HS-5 (cell line): ENCODE results near the gene PRKCD.
"Not testable (repeated sequence)": the region's sequence is repeated elsewhere in the genome, so short reads cannot be mapped to it uniquely, and the experiment has no call there.

Experiments
- DNase-seq: peaks from one replicate; pipeline ENCODE4 v3.0.0-alpha.2; 2012; ENCODE audit warnings: low read depth

Gene PRKCD

GRCh38 chr3:53139906-53140846, 20.8 kb upstream of the PRKCD start:
- DNase-seq = no peak

GRCh38 chr3:53140847-53141845, 19.9 kb upstream of the PRKCD start:
- DNase-seq = peak; percentile 42

- no peak for DNase-seq
Measured at GRCh38 chr3:53142986-53143385, 18.0 kb upstream of the PRKCD start.

GRCh38 chr3:53144446-53144845, 16.6 kb upstream of the PRKCD start:
- DNase-seq = no peak

- no peak for DNase-seq
Measured at GRCh38 chr3:53144862-53145712, 15.9 kb upstream of the PRKCD start.

DNA sequence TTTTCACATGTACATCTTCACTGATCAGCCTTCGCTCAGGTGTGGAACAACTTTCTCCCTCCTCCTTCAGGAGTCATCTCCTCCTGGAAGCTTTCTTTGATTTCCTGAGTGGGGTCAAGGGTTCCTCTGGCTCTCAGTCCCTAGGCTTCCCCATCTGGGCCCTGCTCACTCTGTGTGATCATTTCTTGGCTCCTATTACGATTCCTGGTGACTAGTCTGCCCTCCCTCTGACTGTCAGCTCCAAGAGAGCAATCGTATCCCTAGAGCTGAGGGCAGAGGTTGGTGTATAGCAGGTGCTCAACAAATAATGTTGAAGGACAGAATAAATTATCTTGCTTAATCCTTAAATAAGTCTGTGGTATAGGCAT, 15.3 kb upstream of the PRKCD start:
- DNase-seq = no peak

DNA sequence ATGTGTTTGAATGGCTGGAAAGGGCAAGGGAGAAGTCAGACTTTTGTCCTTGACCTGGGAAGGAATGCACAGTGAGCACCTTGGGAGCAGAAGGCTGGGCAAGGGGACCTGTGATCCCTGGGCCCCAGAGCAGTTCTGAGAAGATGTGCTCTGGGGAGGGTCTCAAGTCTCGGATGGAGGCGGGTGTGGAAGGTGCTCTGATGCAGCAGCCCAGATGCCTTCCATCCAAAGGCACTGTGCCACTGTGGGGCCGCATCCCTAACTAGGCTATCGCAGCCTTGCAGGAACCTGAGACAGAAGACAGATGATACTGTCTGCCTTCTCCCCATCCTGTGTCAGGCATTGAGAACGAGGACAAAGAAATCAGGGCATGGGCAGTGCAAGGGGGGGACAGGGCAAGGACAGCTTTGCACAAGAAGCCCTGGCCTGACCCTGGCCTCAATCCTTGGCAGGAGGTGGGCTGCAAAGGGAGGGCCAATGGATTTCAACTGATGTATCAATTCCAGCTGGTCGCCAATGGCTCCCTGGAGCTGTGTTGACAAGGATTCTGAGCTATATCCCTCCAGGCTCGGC, 14.6 kb upstream of the PRKCD start:
- DNase-seq = no peak

- DNase-seq = no peak
Measured at GRCh38 chr3:53147151-53147902, 13.7 kb upstream of the PRKCD start.

DNA sequence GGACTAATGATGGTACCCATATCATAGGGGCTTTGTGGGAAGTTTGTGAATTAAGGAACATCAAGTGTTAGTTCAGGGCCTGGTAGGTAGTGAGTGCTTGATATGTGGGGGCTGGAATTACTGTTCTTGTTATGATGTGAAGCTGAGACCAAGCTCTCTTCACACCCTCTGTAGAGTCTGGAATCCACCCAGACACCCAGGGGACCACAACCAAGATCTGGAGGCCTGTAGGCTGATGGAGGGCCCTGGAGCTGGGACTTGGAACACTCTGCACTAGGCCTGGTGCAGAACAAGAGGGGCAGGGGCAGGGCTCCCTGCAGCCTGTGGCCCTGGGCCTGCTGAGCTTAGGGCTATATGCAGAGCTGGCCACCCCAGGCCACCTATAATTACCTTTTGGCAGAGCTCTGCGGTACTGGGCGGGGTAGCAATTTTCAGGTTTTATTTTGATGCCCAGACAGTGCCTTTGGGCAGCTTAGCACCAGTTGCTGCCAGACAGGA, 13.1 kb upstream of the PRKCD start:
- no peak for DNase-seq

GRCh38 chr3:53149006-53149690, 11.9 kb upstream of the PRKCD start:
- no peak for DNase-seq

DNA sequence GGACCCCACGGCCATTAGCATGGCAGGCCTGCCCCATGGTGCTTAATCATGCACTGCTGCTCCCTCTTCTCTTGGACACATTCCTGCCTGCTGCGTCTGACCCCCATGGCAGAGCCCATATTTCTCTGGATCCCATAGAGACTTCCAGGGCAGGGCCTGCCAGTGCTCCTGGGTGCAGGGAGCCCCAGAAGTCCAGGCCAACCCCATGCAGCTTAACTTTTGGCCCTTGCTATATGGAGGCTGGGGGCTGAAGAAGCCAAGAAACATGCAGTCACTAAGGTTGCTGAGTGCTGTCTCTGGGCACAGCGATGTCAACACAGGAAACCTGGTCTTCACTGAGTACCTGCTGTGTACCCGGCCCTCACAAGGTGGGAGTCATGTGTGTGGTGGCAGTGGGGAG, 11.3 kb upstream of the PRKCD start:
- no peak for DNase-seq

GRCh38 chr3:53150247-53151085, 10.5 kb upstream of the PRKCD start:
- DNase-seq = peak; percentile 34

- not testable (repeated sequence) for DNase-seq
Measured at GRCh38 chr3:53151086-53151438, 9.9 kb upstream of the PRKCD start.

DNA sequence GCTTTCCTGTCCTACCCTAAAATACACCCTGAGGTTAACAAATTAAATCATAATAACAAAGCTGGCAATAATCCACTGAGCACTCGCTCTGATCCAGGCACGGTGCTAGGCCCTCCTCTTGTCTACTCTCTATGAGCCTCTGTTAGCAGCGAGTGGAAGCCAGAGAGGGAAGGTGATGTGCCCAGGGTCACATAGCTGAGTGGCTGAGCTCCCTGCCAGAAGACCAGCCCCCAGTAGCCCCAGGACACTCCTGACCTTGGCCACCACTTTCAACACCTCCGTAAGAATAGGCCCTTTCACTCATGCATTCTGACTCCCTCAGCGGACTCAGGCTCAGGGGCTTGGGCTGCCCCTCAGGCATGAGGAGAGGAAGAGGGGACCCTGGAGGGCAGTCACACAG, 9.5 kb upstream of the PRKCD start:
- no peak for DNase-seq

DNA sequence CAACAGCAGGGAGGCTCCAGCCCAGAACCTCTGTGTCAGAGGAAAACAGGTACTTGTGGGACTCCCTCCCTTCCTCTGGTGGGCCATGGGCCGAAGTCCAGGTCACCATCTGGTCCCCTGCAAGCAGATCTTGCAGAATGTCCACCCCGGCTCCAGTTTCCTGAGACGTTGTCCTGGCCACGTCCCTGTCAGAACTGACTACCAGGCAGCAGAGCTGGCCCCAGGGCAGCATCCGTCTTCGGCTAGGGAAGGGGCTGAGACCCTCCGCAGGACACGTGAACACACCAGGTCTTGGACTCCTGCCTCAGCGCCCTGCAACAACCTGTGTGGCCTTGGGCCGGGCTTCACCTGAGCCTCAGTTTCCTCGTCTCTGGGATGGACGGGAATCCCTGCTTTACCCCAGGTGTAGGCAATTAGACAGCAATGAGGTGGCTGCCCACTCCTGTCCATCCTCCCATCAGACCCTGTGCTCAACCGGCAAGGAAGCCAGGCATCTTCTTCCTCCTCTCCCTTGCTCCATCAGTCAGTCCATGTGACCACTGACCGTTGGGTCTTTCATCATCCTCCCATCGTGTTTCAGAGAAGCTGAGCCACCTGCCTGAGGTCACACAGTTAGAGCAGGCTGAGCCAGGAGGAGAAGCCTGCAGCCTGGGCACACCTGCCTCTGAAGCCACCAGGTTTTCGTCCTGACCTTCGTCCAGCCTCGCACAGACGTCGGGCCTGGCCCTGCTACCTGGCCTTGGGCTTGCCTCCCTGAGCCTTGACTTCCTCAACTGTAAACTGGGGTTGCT, 8.9 kb upstream of the PRKCD start:
- DNase-seq = no peak

- DNase-seq = no peak
Measured at GRCh38 chr3:53153264-53153823, 7.7 kb upstream of the PRKCD start.

DNA sequence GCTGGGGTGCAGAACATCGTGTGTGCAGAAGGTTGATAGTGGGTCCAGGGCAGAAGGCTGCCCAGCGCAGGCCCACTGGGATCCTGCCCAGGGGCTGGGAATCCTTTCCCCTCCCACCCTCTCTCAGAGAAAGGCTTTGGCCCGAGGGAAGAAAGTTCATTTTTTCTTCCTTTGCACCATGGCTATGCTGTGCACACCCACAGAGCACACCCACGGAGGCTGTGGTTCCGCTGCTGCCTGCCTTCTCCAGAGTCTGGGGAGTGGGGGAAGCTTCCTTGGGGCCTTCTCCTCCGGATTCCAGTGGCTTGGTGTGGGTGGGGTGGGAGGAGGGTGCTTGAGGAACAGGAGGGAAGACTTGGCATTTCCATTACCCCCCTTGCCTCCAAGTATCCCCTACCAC, 7.0 kb upstream of the PRKCD start:
- DNase-seq = no peak

- no peak for DNase-seq
Measured at GRCh38 chr3:53154881-53155285, 6.1 kb upstream of the PRKCD start.
